ENCODE measurements around the gene NRROS. TPM values are rescaled to one million over a fixed set of nuclear protein-coding genes. Genes with fewer than 3 reads are reported as not detected.

NRROS gene
- polyA plus RNA-seq, 1 of the 3 experiments (the other 2 are of a cell fraction) = 0.25 TPM

- POLR2A ChIA-PET = no interaction called here
Measured at GRCh38 chr3:196624907-196625306, 14.6 kb upstream of the NRROS start.

GRCh38 chr3:196625331-196625730 lies 14.2 kb upstream of the NRROS start:
- H3K4me2 ChIP-seq = no peak overlapping the region
- no peaks in the 10 kb centered on the region for H3K9me2 ChIP-seq
- no peak overlapping the region for H3K27ac ChIP-seq (ENCODE audit: low read depth in 2 of 2, low read length in 1 of 2)
- no peak for DNase-seq
- H3F3A ChIP-seq (replicated peaks; ENCODE audit: insufficient read depth) = no peaks in the 10 kb centered on the region
- H3K4me3 ChIP-seq (ENCODE audit: low read depth in 2 of 2, low read length in 1 of 2) = no peak overlapping the region
- no peaks in the 10 kb centered on the region for H4K20me1 ChIP-seq (ENCODE audit: insufficient read depth)
- no peaks in the 10 kb centered on the region for H3K36me3 ChIP-seq (replicated peaks in 1 of 2; ENCODE audit: control insufficient read depth in 1 of 2, insufficient read depth in 2 of 2, low read length in 1 of 2)
- WGBS (ENCODE audit: low lambda C conversion rate) = 68% methylated on average over 6 of the region's 6 CpGs
- CTCF ChIA-PET = no interaction called here
- no peaks in the 10 kb centered on the region for H3K79me2 ChIP-seq (ENCODE audit: insufficient read depth)
- no peak overlapping the region for H2AFZ ChIP-seq (ENCODE audit: low read depth)
- 0 out of 2 replicates have a peak, but pooled peaks cover 5% of the 10 kb centered on the region for H3K27me3 ChIP-seq (ENCODE audit: insufficient read depth)
- H3K9ac ChIP-seq = no peak overlapping the region
- no peaks in the 10 kb centered on the region for H3K4me1 ChIP-seq (ENCODE audit: control insufficient read depth in 1 of 2, insufficient read depth in 2 of 2, low read depth in 1 of 2, low read length in 1 of 2)
- POLR2A ChIA-PET = no interaction called here
- H3K9me3 ChIP-seq = no peaks in the 10 kb centered on the region
- TF ChIP-seq GATA2 (CRISPR knock-in tag; IDR thresholded peaks at IDR 0.05) (no peak), CHD2 (IDR thresholded peaks at IDR 0.05; ENCODE audit: low read length, partially characterized antibody) (no peak), POLR2AphosphoS5 (IDR thresholded peaks at IDR 0.05; ENCODE audit: low read depth, low read length) (no peak), NRF1 (IDR thresholded peaks at IDR 0.05; ENCODE audit: low read depth, low read length) (no peak), NFIC (IDR thresholded peaks at IDR 0.05; ENCODE audit: borderline replicate concordance) (no peak), FOXM1 (IDR thresholded peaks at IDR 0.05; ENCODE audit: low read depth) (no peak), RFX5 (IDR thresholded peaks at IDR 0.05; ENCODE audit: low read length) (no peak), GABPA (IDR thresholded peaks at IDR 0.05; ENCODE audit: low read depth) (no peak), TCF12 (IDR thresholded peaks at IDR 0.05) (no peak), CTCF (IDR thresholded peaks at IDR 0.05) (no peak), SIN3A (IDR thresholded peaks at IDR 0.05; ENCODE audit: borderline replicate concordance, low read depth, low read length) (no peak), SMC3 (IDR thresholded peaks at IDR 0.05; ENCODE audit: low read depth, low read length) (no peak), EP300 (IDR thresholded peaks at IDR 0.05; ENCODE audit: borderline replicate concordance in 1 of 2, low read depth in 1 of 2, low read length in 1 of 2) (no peak), FOSL2 (IDR thresholded peaks at IDR 0.05; ENCODE audit: borderline replicate concordance, low read depth) (no peak)

More at GRCh38 chr3:196624907-196625306, 14.6 kb upstream of the NRROS start:
- H3K27me3 ChIP-seq (ENCODE audit: insufficient read depth) = 0 out of 2 replicates have a peak, but pooled peaks cover 5% of the 10 kb centered on the region
- H3K79me2 ChIP-seq (ENCODE audit: insufficient read depth) = no peaks in the 10 kb centered on the region
- H3K9me3 ChIP-seq = no peaks in the 10 kb centered on the region
- CTCF ChIA-PET = no interaction called here
- H4K20me1 ChIP-seq (ENCODE audit: insufficient read depth) = no peaks in the 10 kb centered on the region
- no peak overlapping the region for H3K4me2 ChIP-seq
- H3K9me2 ChIP-seq = no peaks in the 10 kb centered on the region
- no peaks in the 10 kb centered on the region for H3K36me3 ChIP-seq (replicated peaks in 1 of 2; ENCODE audit: control insufficient read depth in 1 of 2, insufficient read depth in 2 of 2, low read length in 1 of 2)
- 91% methylated on average over 16 of the region's 16 CpGs for WGBS (ENCODE audit: low lambda C conversion rate)
- H3K27ac ChIP-seq (ENCODE audit: low read depth in 2 of 2, low read length in 1 of 2) = no peak overlapping the region
- no peak for DNase-seq
- H3F3A ChIP-seq (replicated peaks; ENCODE audit: insufficient read depth) = no peaks in the 10 kb centered on the region
- no peak overlapping the region for H2AFZ ChIP-seq (ENCODE audit: low read depth)
- H3K4me3 ChIP-seq (ENCODE audit: low read depth in 2 of 2, low read length in 1 of 2) = no peak overlapping the region
- H3K4me1 ChIP-seq (ENCODE audit: control insufficient read depth in 1 of 2, insufficient read depth in 2 of 2, low read depth in 1 of 2, low read length in 1 of 2) = no peaks in the 10 kb centered on the region
- no peak overlapping the region for H3K9ac ChIP-seq
- TF ChIP-seq SMC3 (IDR thresholded peaks at IDR 0.05; ENCODE audit: low read depth, low read length) = no peak
- TF ChIP-seq RFX5 (IDR thresholded peaks at IDR 0.05; ENCODE audit: low read length) = no peak
- no peak for TF ChIP-seq TEAD4 (IDR thresholded peaks at IDR 0.05; ENCODE audit: borderline replicate concordance, insufficient read depth)
- TF ChIP-seq POLR2AphosphoS5 (IDR thresholded peaks at IDR 0.05; ENCODE audit: low read depth, low read length) = no peak
- no peak for TF ChIP-seq FOXJ3 (CRISPR knock-in tag; IDR thresholded peaks at IDR 0.05)
- TF ChIP-seq REST (IDR thresholded peaks at IDR 0.05; ENCODE audit: low read depth, low read length) = no peak
- no peak for TF ChIP-seq TAF1 (IDR thresholded peaks at IDR 0.05; ENCODE audit: borderline replicate concordance, low read depth, low read length)
- no peak for TF ChIP-seq RAD21 (IDR thresholded peaks at IDR 0.05; ENCODE audit: low read length)
- TF ChIP-seq JUND (IDR thresholded peaks at IDR 0.05) = no peak
- TF ChIP-seq YY1 (IDR thresholded peaks at IDR 0.05; ENCODE audit: low read depth) = no peak
- no peak for TF ChIP-seq CHD2 (IDR thresholded peaks at IDR 0.05; ENCODE audit: low read length, partially characterized antibody)
- no peak for TF ChIP-seq RCOR1 (IDR thresholded peaks at IDR 0.05; ENCODE audit: low read length)
- TF ChIP-seq TCF12 (IDR thresholded peaks at IDR 0.05) = no peak
- TF ChIP-seq FOXM1 (IDR thresholded peaks at IDR 0.05; ENCODE audit: low read depth) = no peak
